K562 (cell line): Measurements from ENCODE around the gene EME1. TPM values are rescaled to one million over a fixed set of nuclear protein-coding genes. Genes with fewer than 3 reads are reported as not detected.

Experiments
- CHCHD3 ChIP-seq: fragments of 250-450 bp; sonication (Bioruptor Pico); IDR thresholded peaks from 2 replicates; pipeline ENCODE4 v2.1.2; 2022; ENCODE audit warnings: mild to moderate bottlenecking
- CREB1 ChIP-seq, 2 experiments: sonication (generic) in 1 of 2; formaldehyde crosslinking in 1 of 2; IDR thresholded peaks; 2 replicates each; pipeline versions ENCODE4 v1.6.1 to v1.8.0; 2012 to 2022; ENCODE audit warnings: inconsistent platforms in 1 of 2, mild to moderate bottlenecking in 1 of 2, missing genetic modification reagents in 1 of 2, moderate library complexity in 1 of 2
- CREB3L1 ChIP-seq: fragments of 450-650 bp; IDR thresholded peaks from 2 replicates; pipeline ENCODE4 v1.6.1; 2014; ENCODE audit warnings: low read depth, mild to moderate bottlenecking, moderate library complexity, borderline replicate concordance
- EGR1 ChIP-seq: fragments of 450-650 bp; conservative IDR thresholded peaks from 2 replicates; pipeline ENCODE4 v1.6.1; 2017; ENCODE audit warnings: mild to moderate bottlenecking
- ERF ChIP-seq: fragments of 450-650 bp; formaldehyde crosslinking; IDR thresholded peaks from 2 replicates; pipeline ENCODE4 v1.4.0; 2020; ENCODE audit warnings: mild to moderate bottlenecking, mixed read lengths
- L3MBTL2 ChIP-seq: fragments of 450-650 bp; IDR thresholded peaks from 2 replicates; pipeline ENCODE4 v1.6.1; 2016; ENCODE audit warnings: mild to moderate bottlenecking, moderate library complexity
- MIER1 ChIP-seq: fragments of 450-650 bp; IDR thresholded peaks from 2 replicates; pipeline ENCODE4 v1.6.1; 2016; ENCODE audit warnings: antibody characterized with exemption, mild to moderate bottlenecking, low read depth
- NR1H2 ChIP-seq: sonication (generic); formaldehyde crosslinking; IDR thresholded peaks from 2 replicates; pipeline ENCODE4 v1.4.0; 2020; ENCODE audit warnings: mild to moderate bottlenecking, missing genetic modification reagents
- PKNOX1 ChIP-seq: fragments of 450-650 bp; IDR thresholded peaks from 2 replicates; pipeline ENCODE4 v1.6.1; 2016
- POU5F1 ChIP-seq: fragments of 150-350 bp; IDR thresholded peaks from 2 replicates; pipeline ENCODE4 v1.6.1; 2014; ENCODE audit warnings: borderline replicate concordance, low read length, low read depth, mild to moderate bottlenecking; ENCODE audit not compliant: partially characterized antibody
- PRMT5 ChIP-seq: sonication (generic); formaldehyde crosslinking; IDR thresholded peaks from 2 replicates; pipeline ENCODE4 v1.5.0; 2020; ENCODE audit warnings: missing genetic modification reagents
- PTRF ChIP-seq: fragments of 450-650 bp; IDR thresholded peaks from 2 replicates; pipeline ENCODE4 v1.6.1; 2016; ENCODE audit warnings: mild to moderate bottlenecking, missing genetic modification characterization, missing compliant biosample characterization
- RAD51 ChIP-seq: fragments of 450-650 bp; IDR thresholded peaks from 2 replicates; pipeline ENCODE4 v1.7.1; 2016; ENCODE audit warnings: low read depth, mild to moderate bottlenecking, borderline replicate concordance
- RNF2 ChIP-seq: sonication (generic); IDR thresholded peaks from 2 replicates; pipeline ENCODE4 v1.6.1; 2016
- U2AF1 ChIP-seq: fragments of 200-400 bp; formaldehyde crosslinking; optimal IDR thresholded peaks from 2 replicates; pipeline ENCODE3; 2017; ENCODE audit warnings: mild to moderate bottlenecking, low read depth, low read length, moderate library complexity
- ZBTB40 ChIP-seq, 2 experiments: fragments of 450-650 bp in 1 of 2; sonication (generic) in 1 of 2; formaldehyde crosslinking in 1 of 2; IDR thresholded peaks; 2 replicates each; pipeline versions ENCODE4 v1.7.1 to v1.9.0; 2016 to 2022; ENCODE audit warnings: inconsistent platforms in 1 of 2, mild to moderate bottlenecking in 1 of 2, missing genetic modification reagents in 1 of 2
- polyA plus RNA-seq, 8 experiments: library from polyadenylated mRNA; depleted of rRNA in 4 of 8; stranded (reverse) in 5 of 8; unstranded in 3 of 8; fragments of >200 nt; fragmentation: Nextera tagmentation in 2 of 8; fragmentation: Illumina TruSeq in 1 of 8; extraction: Ambion mirVana in 2 of 8; extraction: Trizol in 1 of 8; gene quantifications; 2 replicates each; pipeline versions ENCODE4 v1.2.1 to v1.2.3, GENCODE V29; 2011 to 2014; ENCODE audit warnings: inconsistent platforms in 1 of 8, missing spikeins in 1 of 8
- total RNA-seq, 7 experiments: library from RNA; depleted of rRNA in 6 of 7; stranded (reverse); fragments of >200 nt in 6 of 7; fragmentation: Illumina TruSeq in 2 of 7; extraction: Trizol in 2 of 7; gene quantifications; 2 replicates each; pipeline versions ENCODE4 v1.2.1 to v1.2.3, GENCODE V29; 2011 to 2021; ENCODE audit warnings: low replicate concordance in 1 of 7

EME1 gene
- total and polyA plus RNA-seq, 9 of the 15 experiments (the other 6 are each of a cell fraction or from before 2014, with no cell fraction given) = 14.6 to 44.1 (median 24.0) TPM

- TF ChIP-seq CHCHD3 (no peak), MIER1 (0 out of 2 replicates have a peak, but pooled peaks have one; percentile 47), ZBTB40 (IDR thresholded peaks at IDR 0.05) (peak; percentile 99), ZBTB40 (CRISPR knock-in tag; IDR thresholded peaks at IDR 0.05) (no peak), PKNOX1 (peak; percentile 87), RAD51 (peak; percentile 100), POU5F1 (peak; percentile 18), NR1H2 (peak; percentile 98), EGR1 (peak; percentile 56), ERF (CRISPR knock-in tag) (no peak), U2AF1 (no peak), CREB3L1 (peak; percentile 99), RNF2 (peak; percentile 22; the same call in 1 of the 2 replicates), L3MBTL2 (peak; percentile 79), CREB1 (IDR thresholded peaks at IDR 0.05) (peak; percentile 58; the same call in 1 of the 2 replicates), CREB1 (CRISPR knock-in tag; IDR thresholded peaks at IDR 0.05) (peak; percentile 71), PTRF (tag) (no peak), PRMT5 (no peak)
These were observed at the start of gene EME1, which contains the start of gene MRPL27 (continued) for GRCh38 chr17:50372758-50373556.
